ENCODE measurements around the gene MAP3K8. TPM values are rescaled to one million over a fixed set of nuclear protein-coding genes. Genes with fewer than 3 reads are reported as not detected.

The MAP3K8 gene
- total and polyA plus RNA-seq, 9 of the 15 experiments (the other 6 are each of a cell fraction or from before 2014, with no cell fraction given): 6.9 to 23.6 (median 13.6) TPM

DNA sequence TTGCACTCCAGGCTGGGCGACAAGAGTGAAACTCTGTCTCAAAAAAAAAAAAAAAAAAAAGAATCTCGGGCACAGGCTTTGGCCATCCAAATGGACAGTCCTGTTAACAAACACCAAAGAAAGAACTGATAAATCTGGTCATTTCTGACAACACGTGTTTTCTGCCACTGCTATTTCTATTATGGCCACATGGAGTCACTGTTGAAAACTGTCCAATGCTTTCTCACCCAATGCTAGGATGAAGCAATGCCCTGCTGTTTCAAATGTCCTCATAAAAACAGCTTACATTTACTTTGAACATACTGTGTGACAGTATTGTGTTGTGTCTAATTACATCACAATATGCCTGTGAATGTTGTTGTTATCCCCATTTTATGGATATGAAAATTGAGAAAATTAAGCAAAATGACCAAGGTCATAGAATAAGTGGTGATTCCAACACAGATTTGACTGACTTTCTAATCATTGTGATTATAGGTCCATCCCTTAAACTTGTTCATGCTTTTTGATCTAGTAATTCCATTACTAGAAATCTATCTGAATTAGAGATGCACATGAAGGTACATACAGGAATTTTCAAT is 19.9 kb upstream of the MAP3K8 start (continued):
- TF ChIP-seq, protein P1, sequence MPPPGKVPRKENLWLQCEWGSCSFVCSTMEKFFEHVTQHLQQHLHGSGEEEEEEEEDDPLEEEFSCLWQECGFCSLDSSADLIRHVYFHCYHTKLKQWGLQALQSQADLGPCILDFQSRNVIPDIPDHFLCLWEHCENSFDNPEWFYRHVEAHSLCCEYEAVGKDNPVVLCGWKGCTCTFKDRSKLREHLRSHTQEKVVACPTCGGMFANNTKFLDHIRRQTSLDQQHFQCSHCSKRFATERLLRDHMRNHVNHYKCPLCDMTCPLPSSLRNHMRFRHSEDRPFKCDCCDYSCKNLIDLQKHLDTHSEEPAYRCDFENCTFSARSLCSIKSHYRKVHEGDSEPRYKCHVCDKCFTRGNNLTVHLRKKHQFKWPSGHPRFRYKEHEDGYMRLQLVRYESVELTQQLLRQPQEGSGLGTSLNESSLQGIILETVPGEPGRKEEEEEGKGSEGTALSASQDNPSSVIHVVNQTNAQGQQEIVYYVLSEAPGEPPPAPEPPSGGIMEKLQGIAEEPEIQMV (tag; conservative IDR thresholded peaks at IDR 0.05; ENCODE audit: low read depth): no peak
- TF ChIP-seq, protein P2, sequence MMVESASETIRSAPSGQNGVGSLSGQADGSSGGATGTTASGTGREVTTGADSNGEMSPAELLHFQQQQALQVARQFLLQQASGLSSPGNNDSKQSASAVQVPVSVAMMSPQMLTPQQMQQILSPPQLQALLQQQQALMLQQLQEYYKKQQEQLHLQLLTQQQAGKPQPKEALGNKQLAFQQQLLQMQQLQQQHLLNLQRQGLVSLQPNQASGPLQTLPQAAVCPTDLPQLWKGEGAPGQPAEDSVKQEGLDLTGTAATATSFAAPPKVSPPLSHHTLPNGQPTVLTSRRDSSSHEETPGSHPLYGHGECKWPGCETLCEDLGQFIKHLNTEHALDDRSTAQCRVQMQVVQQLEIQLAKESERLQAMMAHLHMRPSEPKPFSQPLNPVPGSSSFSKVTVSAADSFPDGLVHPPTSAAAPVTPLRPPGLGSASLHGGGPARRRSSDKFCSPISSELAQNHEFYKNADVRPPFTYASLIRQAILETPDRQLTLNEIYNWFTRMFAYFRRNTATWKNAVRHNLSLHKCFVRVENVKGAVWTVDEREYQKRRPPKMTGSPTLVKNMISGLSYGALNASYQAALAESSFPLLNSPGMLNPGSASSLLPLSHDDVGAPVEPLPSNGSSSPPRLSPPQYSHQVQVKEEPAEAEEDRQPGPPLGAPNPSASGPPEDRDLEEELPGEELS (CRISPR knock-in tag; IDR thresholded peaks at IDR 0.05; ENCODE audit: borderline replicate concordance): no peak
- TF ChIP-seq YY1 (IDR thresholded peaks at IDR 0.05; ENCODE audit: borderline replicate concordance in 1 of 3, control insufficient read depth in 1 of 3, extremely low read depth in 1 of 3, insufficient read depth in 3 of 3, insufficient read length in 1 of 3, insufficient replicate concordance in 2 of 3, low read depth in 1 of 3, low read length in 2 of 3) (no peak), MCM3 (IDR thresholded peaks at IDR 0.05) (no peak), CBFA2T3 (IDR thresholded peaks at IDR 0.05) (no peak), JUND (IDR thresholded peaks at IDR 0.05; ENCODE audit: borderline replicate concordance, low read depth, low read length) (peak; percentile 20; the same call in 1 of the 2 replicates), JUND (tag; IDR thresholded peaks at IDR 0.05; ENCODE audit: borderline replicate concordance, low read depth, low read length) (peak; percentile 33; the same call in 1 of the 3 replicates), ZNF12 (CRISPR knock-in tag; IDR thresholded peaks at IDR 0.05) (no peak), HDAC3 (IDR thresholded peaks at IDR 0.05; ENCODE audit: borderline replicate concordance, partially characterized antibody) (peak; percentile 19), SREBF2 (CRISPR knock-in tag; IDR thresholded peaks at IDR 0.05) (no peak), MBD2 (IDR thresholded peaks at IDR 0.05; ENCODE audit: borderline replicate concordance, low read depth) (no peak), EHMT2 (IDR thresholded peaks at IDR 0.05) (no peak), TOE1 (IDR thresholded peaks at IDR 0.05; ENCODE audit: borderline replicate concordance) (no peak), TOE1 (CRISPR knock-in tag; IDR thresholded peaks at IDR 0.05; ENCODE audit: borderline replicate concordance, low read depth) (no peak)
- TF ChIP-seq, protein P3, sequence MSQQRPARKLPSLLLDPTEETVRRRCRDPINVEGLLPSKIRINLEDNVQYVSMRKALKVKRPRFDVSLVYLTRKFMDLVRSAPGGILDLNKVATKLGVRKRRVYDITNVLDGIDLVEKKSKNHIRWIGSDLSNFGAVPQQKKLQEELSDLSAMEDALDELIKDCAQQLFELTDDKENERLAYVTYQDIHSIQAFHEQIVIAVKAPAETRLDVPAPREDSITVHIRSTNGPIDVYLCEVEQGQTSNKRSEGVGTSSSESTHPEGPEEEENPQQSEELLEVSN (IDR thresholded peaks at IDR 0.05; ENCODE audit: borderline replicate concordance in 1 of 2, extremely low read depth in 1 of 2, insufficient read depth in 1 of 2, insufficient read length in 1 of 2, low read depth in 1 of 2, low read length in 1 of 2, poor library complexity in 1 of 2, severe bottlenecking in 1 of 2): no peak
- TF ChIP-seq, protein P4, sequence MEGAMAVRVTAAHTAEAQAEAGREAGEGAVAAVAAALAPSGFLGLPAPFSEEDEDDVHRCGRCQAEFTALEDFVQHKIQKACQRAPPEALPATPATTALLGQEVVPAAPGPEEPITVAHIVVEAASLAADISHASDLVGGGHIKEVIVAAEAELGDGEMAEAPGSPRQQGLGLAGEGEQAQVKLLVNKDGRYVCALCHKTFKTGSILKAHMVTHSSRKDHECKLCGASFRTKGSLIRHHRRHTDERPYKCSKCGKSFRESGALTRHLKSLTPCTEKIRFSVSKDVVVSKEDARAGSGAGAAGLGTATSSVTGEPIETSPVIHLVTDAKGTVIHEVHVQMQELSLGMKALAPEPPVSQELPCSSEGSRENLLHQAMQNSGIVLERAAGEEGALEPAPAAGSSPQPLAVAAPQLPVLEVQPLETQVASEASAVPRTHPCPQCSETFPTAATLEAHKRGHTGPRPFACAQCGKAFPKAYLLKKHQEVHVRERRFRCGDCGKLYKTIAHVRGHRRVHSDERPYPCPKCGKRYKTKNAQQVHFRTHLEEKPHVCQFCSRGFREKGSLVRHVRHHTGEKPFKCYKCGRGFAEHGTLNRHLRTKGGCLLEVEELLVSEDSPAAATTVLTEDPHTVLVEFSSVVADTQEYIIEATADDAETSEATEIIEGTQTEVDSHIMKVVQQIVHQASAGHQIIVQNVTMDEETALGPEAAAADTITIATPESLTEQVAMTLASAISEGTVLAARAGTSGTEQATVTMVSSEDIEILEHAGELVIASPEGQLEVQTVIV (CRISPR knock-in tag; IDR thresholded peaks at IDR 0.05; ENCODE audit: borderline replicate concordance): no peak
- TF ChIP-seq, protein P5, sequence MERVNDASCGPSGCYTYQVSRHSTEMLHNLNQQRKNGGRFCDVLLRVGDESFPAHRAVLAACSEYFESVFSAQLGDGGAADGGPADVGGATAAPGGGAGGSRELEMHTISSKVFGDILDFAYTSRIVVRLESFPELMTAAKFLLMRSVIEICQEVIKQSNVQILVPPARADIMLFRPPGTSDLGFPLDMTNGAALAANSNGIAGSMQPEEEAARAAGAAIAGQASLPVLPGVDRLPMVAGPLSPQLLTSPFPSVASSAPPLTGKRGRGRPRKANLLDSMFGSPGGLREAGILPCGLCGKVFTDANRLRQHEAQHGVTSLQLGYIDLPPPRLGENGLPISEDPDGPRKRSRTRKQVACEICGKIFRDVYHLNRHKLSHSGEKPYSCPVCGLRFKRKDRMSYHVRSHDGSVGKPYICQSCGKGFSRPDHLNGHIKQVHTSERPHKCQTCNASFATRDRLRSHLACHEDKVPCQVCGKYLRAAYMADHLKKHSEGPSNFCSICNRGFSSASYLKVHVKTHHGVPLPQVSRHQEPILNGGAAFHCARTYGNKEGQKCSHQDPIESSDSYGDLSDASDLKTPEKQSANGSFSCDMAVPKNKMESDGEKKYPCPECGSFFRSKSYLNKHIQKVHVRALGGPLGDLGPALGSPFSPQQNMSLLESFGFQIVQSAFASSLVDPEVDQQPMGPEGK (CRISPR knock-in tag; IDR thresholded peaks at IDR 0.05; ENCODE audit: borderline replicate concordance): no peak
